C4-2B (cell line): ENCODE measurements around the gene ZNF398.

Experiments
- H3K27ac ChIP-seq: fragments of 450-650 bp; 2 replicates; pipeline ENCODE4 v1.5.1; 2017
- ZFX ChIP-seq: fragments of 450-650 bp; IDR thresholded peaks from 2 replicates; pipeline ENCODE4 v1.6.1; 2017
- TF ChIP-seq, protein P1 (sequence below): fragments of 450-650 bp; conservative IDR thresholded peaks from 2 replicates; pipeline ENCODE4 v1.5.1; 2017; ENCODE audit warnings: mild to moderate bottlenecking

ZNF398 gene

GRCh38 chr7:149109969-149110368 is 37.3 kb upstream of the ZNF398 start:
- no peak overlapping the region for H3K27ac ChIP-seq
- TF ChIP-seq ZFX: no peak
- TF ChIP-seq, protein P1, sequence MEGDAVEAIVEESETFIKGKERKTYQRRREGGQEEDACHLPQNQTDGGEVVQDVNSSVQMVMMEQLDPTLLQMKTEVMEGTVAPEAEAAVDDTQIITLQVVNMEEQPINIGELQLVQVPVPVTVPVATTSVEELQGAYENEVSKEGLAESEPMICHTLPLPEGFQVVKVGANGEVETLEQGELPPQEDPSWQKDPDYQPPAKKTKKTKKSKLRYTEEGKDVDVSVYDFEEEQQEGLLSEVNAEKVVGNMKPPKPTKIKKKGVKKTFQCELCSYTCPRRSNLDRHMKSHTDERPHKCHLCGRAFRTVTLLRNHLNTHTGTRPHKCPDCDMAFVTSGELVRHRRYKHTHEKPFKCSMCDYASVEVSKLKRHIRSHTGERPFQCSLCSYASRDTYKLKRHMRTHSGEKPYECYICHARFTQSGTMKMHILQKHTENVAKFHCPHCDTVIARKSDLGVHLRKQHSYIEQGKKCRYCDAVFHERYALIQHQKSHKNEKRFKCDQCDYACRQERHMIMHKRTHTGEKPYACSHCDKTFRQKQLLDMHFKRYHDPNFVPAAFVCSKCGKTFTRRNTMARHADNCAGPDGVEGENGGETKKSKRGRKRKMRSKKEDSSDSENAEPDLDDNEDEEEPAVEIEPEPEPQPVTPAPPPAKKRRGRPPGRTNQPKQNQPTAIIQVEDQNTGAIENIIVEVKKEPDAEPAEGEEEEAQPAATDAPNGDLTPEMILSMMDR: no peak

- H3K27ac ChIP-seq: peak overlapping the region; percentile 95
- no peak for TF ChIP-seq ZFX
- TF ChIP-seq, protein P1: no peak
Measured at GRCh38 chr7:149125189-149125862, 21.9 kb upstream of the ZNF398 start.

- peak within 1 kb of the TSS; percentile 95 for H3K27ac ChIP-seq
- TF ChIP-seq ZFX: peak; percentile 97
- TF ChIP-seq, protein P1: peak; percentile 100
Measured at GRCh38 chr7:149125863-149126661, 21.2 kb upstream of the ZNF398 start, which contains the start of gene ZNF425. ZNF425 (minus strand) TSS chr7:149126324; CDS start chr7:149126213, 111 bp downstream.

DNA sequence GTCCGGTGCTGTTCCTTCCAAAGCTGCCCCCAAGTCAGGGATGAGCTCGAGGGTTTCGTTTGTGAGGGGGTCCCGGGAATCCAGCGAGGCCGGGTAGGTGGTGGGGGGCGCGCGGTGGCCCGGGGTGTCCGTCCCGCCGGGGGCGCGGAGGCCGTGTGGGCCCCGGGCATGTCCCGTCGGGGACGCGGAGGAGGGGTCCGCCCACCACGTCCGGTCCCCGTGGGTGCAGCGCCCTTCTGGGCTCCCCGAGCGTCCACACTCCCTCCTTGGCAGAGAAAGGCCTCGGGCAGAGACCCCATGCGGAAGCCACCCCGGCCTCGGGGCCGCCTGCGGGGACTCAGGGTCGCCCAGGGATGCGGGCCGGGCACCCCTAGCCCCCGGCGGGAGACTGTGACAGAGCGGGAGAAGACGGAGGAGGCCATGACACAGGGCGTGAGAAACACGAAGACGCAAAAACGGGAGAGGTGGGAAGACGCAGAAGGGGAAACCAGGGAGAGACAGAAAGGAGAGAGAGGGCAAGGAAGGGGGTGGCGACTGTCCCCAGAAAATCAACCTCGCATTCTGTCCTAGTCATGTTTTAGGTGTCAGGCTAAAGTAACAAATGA is 20.5 kb upstream of the ZNF398 start:
- H3K27ac ChIP-seq: peak overlapping the region; percentile 95
- no peak for TF ChIP-seq ZFX
- TF ChIP-seq, protein P1: 0 out of 2 replicates have a peak, but pooled peaks have one; percentile 49

DNA sequence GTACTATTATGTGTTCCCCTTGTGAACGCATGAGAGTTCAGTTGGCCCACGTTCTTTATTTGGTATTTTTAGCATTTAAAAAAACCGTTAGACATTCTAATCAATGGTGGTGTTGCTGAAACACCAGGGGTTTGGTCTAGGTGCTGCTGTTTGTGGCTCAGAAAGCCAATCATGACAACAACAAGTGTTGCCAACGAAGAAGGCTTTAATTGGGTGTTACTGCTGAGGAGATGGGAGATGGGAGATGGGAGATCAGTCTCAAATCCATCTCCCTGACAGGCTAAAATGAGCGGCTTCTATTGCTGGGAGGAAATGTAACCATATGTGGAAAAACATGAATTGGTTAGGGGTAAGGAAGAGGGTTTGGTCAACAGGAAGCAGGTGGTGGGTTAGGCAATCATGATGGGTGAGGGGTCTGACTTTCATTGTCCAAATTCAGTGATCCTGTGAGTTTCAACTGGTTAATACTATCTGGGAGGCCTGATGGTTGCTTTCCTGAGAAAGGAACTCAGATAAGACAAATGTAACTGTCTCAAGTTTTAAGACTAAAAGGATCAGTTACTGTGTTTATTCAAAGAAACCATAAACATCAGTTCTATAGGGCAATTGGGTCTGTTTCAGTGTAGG is 16.6 kb upstream of the ZNF398 start:
- TF ChIP-seq, protein P1: no peak
- no peak for TF ChIP-seq ZFX
- no peak overlapping the region for H3K27ac ChIP-seq

DNA sequence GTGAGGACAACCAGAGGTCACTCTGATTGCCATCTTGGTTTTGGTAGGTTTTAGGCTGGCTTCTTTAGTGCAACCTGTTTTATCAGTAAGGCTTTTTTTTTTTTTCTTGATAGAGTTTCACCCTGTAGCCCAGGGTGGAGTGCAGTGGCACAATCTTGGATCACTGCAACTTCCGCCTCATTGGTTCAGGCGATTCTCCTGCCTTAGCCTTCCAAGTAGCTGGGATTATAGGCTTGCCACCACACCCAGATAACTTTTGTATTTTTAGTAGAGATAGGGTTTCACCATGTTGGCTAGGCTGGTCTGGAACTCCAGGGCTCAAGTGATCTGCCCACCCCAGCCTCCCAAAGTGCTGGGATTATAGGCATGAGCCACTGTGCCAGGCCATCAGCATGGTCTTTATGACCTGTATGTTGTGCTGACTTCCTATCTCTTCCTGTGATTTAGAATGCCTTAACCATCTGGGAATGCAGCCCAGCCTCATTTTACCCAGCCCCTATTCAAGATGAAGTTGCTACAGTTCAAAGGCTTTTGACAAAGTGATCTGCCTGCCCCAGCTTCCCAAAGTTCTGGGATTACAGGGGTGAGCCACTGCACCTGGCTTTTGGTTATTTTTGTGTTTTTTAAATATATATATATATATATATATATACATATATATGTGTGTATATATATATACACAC is 14.1 kb upstream of the ZNF398 start:
- H3K27ac ChIP-seq: no peak overlapping the region
- no peak for TF ChIP-seq ZFX

GRCh38 chr7:149136118-149136517 is 11.1 kb upstream of the ZNF398 start:
- TF ChIP-seq ZFX: no peak
- TF ChIP-seq, protein P1: no peak
- no peak overlapping the region for H3K27ac ChIP-seq
